AG09319 (cell line): ENCODE results near the gene CYP1B1.

Experiments
- DNase-seq: peaks from one replicate; pipeline ENCODE4 v3.0.0-alpha.2; 2010; ENCODE audit warnings: low read depth; ENCODE audit errors: extremely low read depth
- TF ChIP-seq, protein P1 (sequence below): IDR thresholded peaks from 2 replicates; pipeline ENCODE4 v1.5.1; 2011; ENCODE audit warnings: low read depth, mild to moderate bottlenecking, inconsistent platforms, low read length, moderate library complexity

The CYP1B1 gene

DNA sequence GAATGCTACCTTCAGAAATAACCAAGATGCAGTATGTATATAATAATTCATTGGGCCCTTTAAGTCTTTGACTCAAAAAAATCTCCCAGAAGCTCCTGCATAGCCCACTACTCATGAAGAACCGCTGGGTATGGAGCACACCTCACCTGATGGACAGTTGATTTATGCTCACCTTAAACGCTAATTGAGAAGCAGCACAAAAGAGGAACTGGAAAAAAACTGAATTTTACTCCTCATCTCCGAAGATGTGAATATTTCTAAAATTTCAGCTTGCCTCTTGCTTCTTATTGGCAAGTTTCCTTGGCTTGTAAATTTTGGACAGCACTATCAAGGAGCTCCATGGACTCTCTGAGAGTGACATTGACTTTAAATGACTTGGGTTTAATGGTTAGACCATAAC, 5.5 kb downstream of the CYP1B1 start:
- no peak for DNase-seq
- TF ChIP-seq, protein P1, sequence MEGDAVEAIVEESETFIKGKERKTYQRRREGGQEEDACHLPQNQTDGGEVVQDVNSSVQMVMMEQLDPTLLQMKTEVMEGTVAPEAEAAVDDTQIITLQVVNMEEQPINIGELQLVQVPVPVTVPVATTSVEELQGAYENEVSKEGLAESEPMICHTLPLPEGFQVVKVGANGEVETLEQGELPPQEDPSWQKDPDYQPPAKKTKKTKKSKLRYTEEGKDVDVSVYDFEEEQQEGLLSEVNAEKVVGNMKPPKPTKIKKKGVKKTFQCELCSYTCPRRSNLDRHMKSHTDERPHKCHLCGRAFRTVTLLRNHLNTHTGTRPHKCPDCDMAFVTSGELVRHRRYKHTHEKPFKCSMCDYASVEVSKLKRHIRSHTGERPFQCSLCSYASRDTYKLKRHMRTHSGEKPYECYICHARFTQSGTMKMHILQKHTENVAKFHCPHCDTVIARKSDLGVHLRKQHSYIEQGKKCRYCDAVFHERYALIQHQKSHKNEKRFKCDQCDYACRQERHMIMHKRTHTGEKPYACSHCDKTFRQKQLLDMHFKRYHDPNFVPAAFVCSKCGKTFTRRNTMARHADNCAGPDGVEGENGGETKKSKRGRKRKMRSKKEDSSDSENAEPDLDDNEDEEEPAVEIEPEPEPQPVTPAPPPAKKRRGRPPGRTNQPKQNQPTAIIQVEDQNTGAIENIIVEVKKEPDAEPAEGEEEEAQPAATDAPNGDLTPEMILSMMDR, result no peak

DNA sequence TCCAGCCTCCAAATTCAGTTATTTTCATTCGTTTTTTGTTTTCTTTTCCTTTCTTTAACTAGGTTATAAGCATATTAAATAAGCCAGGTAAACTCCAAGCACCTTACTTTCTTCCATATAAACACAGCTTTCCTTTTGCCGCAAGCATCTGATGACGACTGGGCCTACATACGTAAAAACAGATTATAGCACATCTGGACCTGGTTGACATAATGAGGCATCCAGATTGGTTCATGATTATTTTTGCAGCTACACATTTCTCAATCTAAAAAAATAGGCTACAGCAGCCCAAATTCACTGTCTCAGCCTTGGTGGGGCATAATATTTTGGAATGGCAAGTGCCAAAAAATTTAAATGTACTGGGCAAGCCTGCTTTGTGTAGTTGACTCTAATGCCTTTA, 7.7 kb downstream of the CYP1B1 start:
- TF ChIP-seq, protein P1, result no peak
- no peak for DNase-seq

DNA sequence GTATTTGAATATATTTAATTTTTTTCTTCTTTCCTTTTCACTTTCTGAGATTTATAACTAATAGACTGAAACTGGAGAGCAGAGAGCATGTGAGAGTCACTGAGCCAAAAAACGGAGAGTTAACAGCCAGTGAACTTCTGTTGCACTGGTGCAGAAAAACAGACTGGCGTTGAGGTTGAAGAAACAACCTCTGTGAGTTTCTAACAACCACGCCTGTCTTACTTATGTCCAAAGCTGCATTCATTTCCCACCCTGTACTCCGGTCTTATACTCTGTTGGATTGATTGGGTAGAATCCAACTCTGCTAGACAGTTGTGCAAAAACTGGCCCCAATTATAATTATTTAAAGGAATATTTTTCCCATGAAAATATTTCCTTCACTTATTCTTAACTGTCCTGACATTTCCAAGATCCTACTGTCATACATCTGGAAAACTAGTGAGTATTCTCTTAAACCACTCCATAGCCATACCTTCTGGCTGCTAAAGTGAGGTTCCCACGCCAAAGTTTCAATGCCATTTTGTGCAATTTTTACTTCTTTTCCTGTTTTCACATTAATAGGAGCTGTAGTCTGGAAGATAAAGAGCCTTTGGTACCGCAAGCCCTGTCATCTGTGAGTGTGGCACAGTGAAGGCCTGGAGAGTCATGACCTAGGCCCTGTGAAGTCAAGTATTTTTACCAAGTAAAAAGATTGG, 9.4 kb downstream of the CYP1B1 start:
- TF ChIP-seq, protein P1, result no peak
- no peak for DNase-seq

DNA sequence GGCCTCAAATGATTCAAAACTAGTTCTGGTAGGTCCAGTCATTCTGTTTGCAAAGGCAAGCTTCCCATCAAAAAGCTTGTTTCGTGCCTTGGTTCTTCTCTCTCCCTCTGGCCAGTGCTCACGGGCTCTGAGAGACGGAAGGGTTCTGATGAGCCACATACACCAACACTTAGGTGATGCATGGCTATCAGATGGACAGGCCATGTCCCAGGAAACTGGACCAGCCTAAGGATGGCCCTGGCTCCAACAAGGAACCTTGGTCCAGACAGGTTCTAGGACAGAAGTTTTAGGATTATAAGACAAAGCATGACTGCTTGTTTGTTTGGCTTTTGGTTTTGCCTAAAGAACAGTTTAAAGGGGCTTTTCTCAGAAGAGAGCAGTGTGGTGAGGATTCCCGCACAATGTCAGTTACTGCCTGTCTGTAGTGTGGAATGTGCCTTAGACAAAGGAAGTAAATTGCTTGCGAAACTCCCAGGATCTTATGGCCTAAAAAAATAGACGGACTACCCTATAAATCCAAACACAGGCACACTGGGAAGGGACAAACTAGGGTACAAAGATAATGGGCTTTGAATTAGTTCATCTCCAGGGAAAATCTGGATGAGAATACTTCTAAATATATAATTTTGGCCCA, 10.3 kb downstream of the CYP1B1 start:
- TF ChIP-seq, protein P1, result no peak
- DNase-seq, result no peak

DNA sequence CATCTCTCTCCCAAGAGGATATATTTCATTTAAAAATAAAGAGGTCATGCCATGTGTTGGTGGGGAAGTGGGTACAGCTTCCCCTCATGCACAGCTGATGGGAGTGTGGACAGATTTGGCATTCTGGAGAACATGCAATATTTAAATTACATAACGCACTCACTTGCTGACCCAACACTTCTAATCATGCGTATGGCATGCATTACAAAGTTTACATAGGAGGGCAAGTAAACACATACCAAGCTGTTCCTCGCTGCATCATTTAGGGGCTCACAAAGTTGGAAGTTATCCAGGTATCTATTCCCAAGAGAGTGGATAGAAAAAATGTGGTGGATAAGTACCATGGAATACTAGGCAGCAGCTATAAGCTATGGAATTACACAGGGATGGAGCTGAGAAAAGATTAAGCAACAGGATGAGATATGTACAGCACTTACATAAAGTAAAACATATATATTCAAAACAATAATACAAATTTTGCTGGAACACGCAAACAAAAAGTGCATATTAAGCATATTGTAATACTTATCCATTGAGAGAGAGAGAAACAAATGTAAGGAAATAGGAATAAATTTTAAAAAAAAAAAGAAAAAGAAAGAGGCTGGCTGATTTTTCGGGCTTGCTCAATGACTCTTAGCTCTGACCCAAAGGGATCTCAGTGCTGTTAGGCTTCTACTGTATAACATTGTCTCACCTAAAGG, 11.0 kb downstream of the CYP1B1 start:
- TF ChIP-seq, protein P1, result no peak

DNA sequence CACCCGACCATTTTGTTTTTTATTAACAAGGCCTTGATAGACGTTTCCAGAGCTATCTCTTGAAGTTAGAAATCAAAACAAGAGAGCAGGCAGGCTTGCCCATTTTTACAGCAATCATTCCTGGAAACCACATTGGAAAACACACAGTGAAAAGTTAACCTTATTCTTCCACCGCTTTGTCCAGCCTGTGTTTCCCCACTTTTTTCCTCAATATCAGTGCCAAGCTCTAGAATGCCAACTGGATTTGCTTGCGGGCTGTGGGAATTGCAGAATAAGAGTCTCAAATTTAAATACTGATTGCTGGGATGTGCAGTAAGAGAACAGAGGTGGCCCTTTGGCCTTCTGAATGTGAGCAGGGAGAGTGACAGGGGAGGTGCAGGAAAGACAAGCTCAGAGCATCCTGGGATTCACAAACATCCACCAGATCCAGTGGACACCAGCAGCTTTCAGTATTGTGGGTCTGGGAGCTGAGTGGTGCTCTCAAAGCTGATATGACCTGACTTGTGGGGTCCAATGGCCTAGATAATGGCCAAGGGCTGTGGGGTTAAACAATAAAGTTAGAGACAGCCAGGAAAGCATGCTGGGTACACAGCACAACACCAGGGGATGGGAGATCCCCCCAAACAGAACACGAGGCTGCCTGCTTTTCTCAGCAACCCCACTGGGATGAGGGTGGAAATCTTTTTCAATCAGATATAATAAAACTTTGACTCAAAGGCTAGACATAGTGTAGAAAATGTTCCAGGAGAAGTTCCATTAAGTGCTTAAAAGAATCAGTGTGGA, 15.5 kb downstream of the CYP1B1 start:
- no peak for DNase-seq
- TF ChIP-seq, protein P1, result no peak

More for the DNA sequence above, 11.0 kb downstream of the CYP1B1 start:
- no peak for DNase-seq
